GM12878 (cell line): ENCODE data around the gene MFSD8. TPM values are rescaled to one million over a fixed set of nuclear protein-coding genes. Genes with fewer than 3 reads are reported as not detected.

ENCODE experiments used
- ATAC-seq: fragments of 200-7000 bp; cut with Tn5 transposase; 3 replicates; pipeline ENCODE4 v1.9.1; 2020; ENCODE audit warnings: mild to moderate bottlenecking, moderate library complexity
- BruUV-seq: library from RNA; stranded (reverse); fragments of 400-500 nt; replicated peaks from 2 replicates; lab custom pipeline; 2021; lab: Mats Ljungman, UMichigan
- CTCF ChIA-PET: fragments of 300-600 bp; sonication (Branson Sonifier 250); formaldehyde crosslinking; extraction: SDS; loops from one replicate; lab custom pipeline; 2021; ENCODE audit warnings: inconsistent platforms; lab: Yijun Ruan, JAX
- POLR2A ChIA-PET: fragments of 350-600 bp; formaldehyde crosslinking; extraction: SDS; loops from one replicate; lab custom pipeline; 2021; ENCODE audit warnings: inconsistent platforms; lab: Charles Lee
- RAD21 ChIA-PET: fragments of 300-600 bp; sonication (Branson Sonifier 250); formaldehyde crosslinking; loops from one replicate; lab custom pipeline; 2023; ENCODE audit warnings: antibody characterized with exemption; ENCODE audit not compliant: unreplicated experiment; lab: Charles Lee
- SMC1A ChIA-PET: fragments of 300-600 bp; sonication (Branson Sonifier 250); formaldehyde crosslinking; loops from one replicate; lab custom pipeline; 2023; ENCODE audit not compliant: unreplicated experiment, uncharacterized antibody; lab: Charles Lee
- DNase-seq: peaks from one replicate; pipeline ENCODE4 v3.0.0-alpha.2; 2011; ENCODE audit warnings: low read depth, low spot score
- FAIRE-seq: peaks from 3 replicates; lab custom pipeline; 2011; peaks lifted over from hg19 to GRCh38; lab: Jason Lieb, UNC
- H2AFZ ChIP-seq: 2 replicates; pipeline ENCODE4 v1.6.0; 2011; ENCODE audit warnings: low read depth, low read length, control low read depth; ENCODE audit not compliant: control insufficient read depth
- H3K27ac ChIP-seq: 2 replicates; pipeline ENCODE4 v1.5.1; 2011; ENCODE audit warnings: control low read depth; ENCODE audit not compliant: control insufficient read depth, insufficient read depth
- H3K27me3 ChIP-seq, 2 experiments: replicated peaks in 1 of 2; 2 replicates each; pipeline versions ENCODE4 v1.6.0 to v1.6.1; 2011; ENCODE audit warnings: low read length in 1 of 2; ENCODE audit not compliant: control insufficient read depth in 2 of 2, insufficient read depth in 2 of 2
- H3K36me3 ChIP-seq, 2 experiments: 2 replicates each; pipeline ENCODE4 v1.5.1; 2011; ENCODE audit warnings: low read length in 1 of 2; ENCODE audit not compliant: control insufficient read depth in 2 of 2, insufficient read depth in 2 of 2
- H3K4me1 ChIP-seq: 2 replicates; pipeline ENCODE4 v1.6.1; 2011; ENCODE audit warnings: mild to moderate bottlenecking, low read length, moderate library complexity, mixed read lengths; ENCODE audit not compliant: control insufficient read depth, insufficient read depth
- H3K4me2 ChIP-seq: 2 replicates; pipeline ENCODE4 v1.6.0; 2011; ENCODE audit warnings: control low read depth; ENCODE audit not compliant: control insufficient read depth, insufficient read depth
- H3K4me3 ChIP-seq: fragments of 200-600 bp; sonication (generic); 2 replicates; pipeline ENCODE4 v1.5.1; 2016
- H3K79me2 ChIP-seq: 2 replicates; pipeline ENCODE4 v1.6.0; 2011; ENCODE audit warnings: low read length; ENCODE audit not compliant: control insufficient read depth, insufficient read depth
- H3K9ac ChIP-seq: 2 replicates; pipeline ENCODE4 v1.8.0; 2011; ENCODE audit warnings: low read length, control low read depth, mixed read lengths; ENCODE audit not compliant: control insufficient read depth, insufficient read depth
- H3K9me3 ChIP-seq: replicated peaks from 3 replicates; pipeline ENCODE4 v1.5.1; 2011; ENCODE audit warnings: mild to moderate bottlenecking, low read length; ENCODE audit not compliant: control insufficient read depth, insufficient read depth
- H4K20me1 ChIP-seq: 2 replicates; pipeline ENCODE4 v1.6.0; 2011; ENCODE audit not compliant: control insufficient read depth, insufficient read depth
- DPF2 ChIP-seq: fragments of 450-650 bp; IDR thresholded peaks from 2 replicates; pipeline ENCODE4 v1.6.1; 2017; ENCODE audit warnings: mild to moderate bottlenecking
- ELK1 ChIP-seq: IDR thresholded peaks from 2 replicates; pipeline ENCODE4 v1.6.1; 2012; ENCODE audit warnings: low read depth, low read length, improper control_type of control experiment
- FOXK2 ChIP-seq: fragments of 450-650 bp; IDR thresholded peaks from 2 replicates; pipeline ENCODE4 v1.6.1; 2017; ENCODE audit warnings: mild to moderate bottlenecking, moderate library complexity
- IKZF2 ChIP-seq, 2 experiments: fragments of 450-650 bp; IDR thresholded peaks; 2 replicates each; pipeline ENCODE4 v1.6.1; 2017; ENCODE audit warnings: mild to moderate bottlenecking in 2 of 2, moderate library complexity in 2 of 2
- PBX3 ChIP-seq: IDR thresholded peaks from 2 replicates; pipeline ENCODE4 v1.6.1; 2011; ENCODE audit warnings: mild to moderate bottlenecking, low read depth, low read length, moderate library complexity; ENCODE audit not compliant: insufficient replicate concordance
- SUPT20H ChIP-seq: IDR thresholded peaks from 2 replicates; pipeline ENCODE4 v1.6.1; 2011; ENCODE audit warnings: low read depth, mild to moderate bottlenecking, low read length, moderate library complexity, borderline replicate concordance; ENCODE audit not compliant: control insufficient read depth
- YBX1 ChIP-seq: fragments of 450-650 bp; IDR thresholded peaks from 2 replicates; pipeline ENCODE4 v1.6.1; 2016; ENCODE audit warnings: antibody characterized with exemption
- ZNF592 ChIP-seq: fragments of 450-650 bp; IDR thresholded peaks from 2 replicates; pipeline ENCODE4 v1.6.1; 2017; ENCODE audit warnings: mild to moderate bottlenecking, moderate library complexity
- WGBS: methylation state at CpG from one replicate; pipeline ENCODE4 v1.1.6; 2016; ENCODE audit warnings: low lambda C conversion rate; ENCODE audit not compliant: insufficient replicate concordance, insufficient coverage; ENCODE audit errors: missing lambda C conversion rate; 5-methylcytosine and 5-hydroxymethylcytosine counted together
- in situ Hi-C: fragments of 300-500 bp; cut with MboI; formaldehyde crosslinking; loops from 9 replicates; pipeline ENCODE4 v1.14.3; 2018; ENCODE audit warnings: mixed read lengths
- intact Hi-C: fragments of 100-400 bp; cut with micrococcal nuclease; formaldehyde crosslinking; loops from one replicate; pipeline ENCODE4 v1.14.2; 2022; ENCODE audit not compliant: unreplicated experiment
- polyA plus RNA-seq, 11 experiments: library from polyadenylated mRNA; depleted of rRNA in 4 of 11; unstranded in 6 of 11; stranded (reverse) in 5 of 11; fragments of >200 nt; fragmentation: Nextera tagmentation in 4 of 11; fragmentation: Illumina TruSeq in 1 of 11; extraction: Ambion mirVana in 4 of 11; extraction: Trizol in 1 of 11; gene quantifications; 1 replicate in 1 of 11; 2 replicates in 10 of 11; pipeline versions ENCODE4 v1.2.1 to v1.2.3, GENCODE V29; 2011 to 2016; ENCODE audit warnings: inconsistent platforms in 2 of 11, missing spikeins in 2 of 11, low read depth in 1 of 11
- total RNA-seq, 4 experiments: library from RNA; depleted of rRNA in 3 of 4; stranded (reverse); fragments of >200 nt in 3 of 4; fragmentation: Illumina TruSeq in 1 of 4; extraction: Trizol in 1 of 4; gene quantifications; 2 replicates each; pipeline versions ENCODE4 v1.2.1 to v1.2.3, GENCODE V29; 2013 to 2021
- TF ChIP-seq, protein P1 (sequence below): fragments of 450-650 bp; IDR thresholded peaks from 2 replicates; pipeline ENCODE4 v1.6.1; 2017; ENCODE audit warnings: mild to moderate bottlenecking, moderate library complexity

MFSD8 gene
- total and polyA plus RNA-seq, 10 of the 15 experiments (the other 5 are each of a cell fraction or from before 2014, with no cell fraction given), result 12.7 to 29.9 (median 18.4) TPM

GRCh38 chr4:127978930-127979329 lies 14.0 kb upstream of the MFSD8 start:
- Histone ChIP-seq H3K9me3 (peaks cover 2% of the 10 kb centered on the region; the same call in 2 of the 3 replicates), H4K20me1 (no peaks in the 10 kb centered on the region), H3K27me3 (no peaks in the 10 kb centered on the region), H3K9ac (no peak overlapping the region), H3K36me3 (peaks cover 0 to 4% of the 10 kb centered on the region in 2 experiments; a peak in 1 of 4 replicates), H3K79me2 (peaks cover 2% of the 10 kb centered on the region), H3K4me2 (no peak overlapping the region), H3K4me1 (no peaks in the 10 kb centered on the region), H3K4me3 (no peak overlapping the region), H3K27ac (no peak overlapping the region), H2AFZ (no peak overlapping the region)
- SMC1A ChIA-PET, result interaction anchor here (1.5 to 3.9 kb wide), 2 partner anchors 13 to 19 kb away, joined by 4 to 12 read pairs; partner anchors contain the start of genes ABHD18 and MFSD8
- intact Hi-C loops (no loop called here), in situ Hi-C loops (no loop called here)
- 98% methylated on average over 2 of the region's 2 CpGs for WGBS
- DNase-seq, result no peak
- FAIRE-seq, result peak; percentile 49
- RAD21 ChIA-PET, result no interaction called here
- CTCF ChIA-PET, result interaction anchor here (1.2 to 1.5 kb wide), 2 partner anchors 20 to 26 kb away, joined by 3 read pairs; no protein-coding TSS in a partner anchor
- ATAC-seq, result no peak
- POLR2A ChIA-PET, result interaction anchor here (2.9 kb wide), 1 partner anchor 14 kb away, joined by 9 read pairs; the partner anchor contains the start of genes ABHD18 and MFSD8
- no TSS peak for BruUV-seq
- no peak for TF ChIP-seq ELK1
- TF ChIP-seq, protein P1, sequence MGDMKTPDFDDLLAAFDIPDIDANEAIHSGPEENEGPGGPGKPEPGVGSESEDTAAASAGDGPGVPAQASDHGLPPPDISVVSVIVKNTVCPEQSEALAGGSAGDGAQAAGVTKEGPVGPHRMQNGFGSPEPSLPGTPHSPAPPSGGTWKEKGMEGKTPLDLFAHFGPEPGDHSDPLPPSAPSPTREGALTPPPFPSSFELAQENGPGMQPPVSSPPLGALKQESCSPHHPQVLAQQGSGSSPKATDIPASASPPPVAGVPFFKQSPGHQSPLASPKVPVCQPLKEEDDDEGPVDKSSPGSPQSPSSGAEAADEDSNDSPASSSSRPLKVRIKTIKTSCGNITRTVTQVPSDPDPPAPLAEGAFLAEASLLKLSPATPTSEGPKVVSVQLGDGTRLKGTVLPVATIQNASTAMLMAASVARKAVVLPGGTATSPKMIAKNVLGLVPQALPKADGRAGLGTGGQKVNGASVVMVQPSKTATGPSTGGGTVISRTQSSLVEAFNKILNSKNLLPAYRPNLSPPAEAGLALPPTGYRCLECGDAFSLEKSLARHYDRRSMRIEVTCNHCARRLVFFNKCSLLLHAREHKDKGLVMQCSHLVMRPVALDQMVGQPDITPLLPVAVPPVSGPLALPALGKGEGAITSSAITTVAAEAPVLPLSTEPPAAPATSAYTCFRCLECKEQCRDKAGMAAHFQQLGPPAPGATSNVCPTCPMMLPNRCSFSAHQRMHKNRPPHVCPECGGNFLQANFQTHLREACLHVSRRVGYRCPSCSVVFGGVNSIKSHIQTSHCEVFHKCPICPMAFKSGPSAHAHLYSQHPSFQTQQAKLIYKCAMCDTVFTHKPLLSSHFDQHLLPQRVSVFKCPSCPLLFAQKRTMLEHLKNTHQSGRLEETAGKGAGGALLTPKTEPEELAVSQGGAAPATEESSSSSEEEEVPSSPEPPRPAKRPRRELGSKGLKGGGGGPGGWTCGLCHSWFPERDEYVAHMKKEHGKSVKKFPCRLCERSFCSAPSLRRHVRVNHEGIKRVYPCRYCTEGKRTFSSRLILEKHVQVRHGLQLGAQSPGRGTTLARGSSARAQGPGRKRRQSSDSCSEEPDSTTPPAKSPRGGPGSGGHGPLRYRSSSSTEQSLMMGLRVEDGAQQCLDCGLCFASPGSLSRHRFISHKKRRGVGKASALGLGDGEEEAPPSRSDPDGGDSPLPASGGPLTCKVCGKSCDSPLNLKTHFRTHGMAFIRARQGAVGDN, result no peak
- no peak for TF ChIP-seq FOXK2
- no peak for TF ChIP-seq ZNF592
- no peak for TF ChIP-seq YBX1
- no peak for TF ChIP-seq PBX3
- TF ChIP-seq SUPT20H, result no peak
- TF ChIP-seq DPF2, result no peak
- no peak for TF ChIP-seq IKZF2 (IDR thresholded peaks at IDR 0.05)
